K562 (cell line): ENCODE measurements around the gene IL4I1. TPM values are rescaled to one million over a fixed set of nuclear protein-coding genes. Genes with fewer than 3 reads are reported as not detected.

Source experiments
- ARNT ChIP-seq, 2 experiments: fragments of 450-650 bp; IDR thresholded peaks; 2 replicates each; pipeline ENCODE4 v1.6.1; 2016; ENCODE audit warnings: mild to moderate bottlenecking in 1 of 2
- BDP1 ChIP-seq: IDR thresholded peaks from 3 replicates; pipeline ENCODE4 v1.6.1; 2011; ENCODE audit not compliant: insufficient read length, insufficient read depth
- CCNT2 ChIP-seq: IDR thresholded peaks from 2 replicates; pipeline ENCODE4 v1.6.1; 2011; ENCODE audit warnings: borderline replicate concordance, low read depth, mild to moderate bottlenecking, moderate library complexity, mixed read lengths, low read length; ENCODE audit not compliant: insufficient read length; ENCODE audit errors: extremely low read depth
- CREB3 ChIP-seq: fragments of 450-650 bp; conservative IDR thresholded peaks from 2 replicates; pipeline ENCODE4 v1.6.1; 2016; ENCODE audit warnings: missing genetic modification characterization, low read depth, mild to moderate bottlenecking, missing compliant biosample characterization, moderate library complexity
- EGR1 ChIP-seq: fragments of 450-650 bp; conservative IDR thresholded peaks from 2 replicates; pipeline ENCODE4 v1.6.1; 2017; ENCODE audit warnings: mild to moderate bottlenecking
- ELF2 ChIP-seq: fragments of 250-450 bp; sonication (Bioruptor Pico); IDR thresholded peaks from 2 replicates; pipeline ENCODE4 v1.5.0; 2021; ENCODE audit warnings: mild to moderate bottlenecking
- HDAC6 ChIP-seq: IDR thresholded peaks from 2 replicates; pipeline ENCODE4 v1.6.1; 2012; ENCODE audit warnings: low read depth, mild to moderate bottlenecking, control low read depth, inconsistent platforms, low read length, moderate library complexity
- KLF13 ChIP-seq: fragments of 450-650 bp; IDR thresholded peaks from 2 replicates; pipeline ENCODE4 v1.6.1; 2016; ENCODE audit warnings: missing genetic modification characterization, low read depth, mild to moderate bottlenecking, missing compliant biosample characterization, moderate library complexity, borderline replicate concordance
- MYNN ChIP-seq, 2 experiments: sonication (generic); formaldehyde crosslinking in 1 of 2; IDR thresholded peaks; 2 replicates each; pipeline versions ENCODE4 v1.5.0 to v1.6.1; 2016 to 2020; ENCODE audit warnings: antibody characterized with exemption in 1 of 2, missing genetic modification reagents in 1 of 2
- NBN ChIP-seq: fragments of 450-650 bp; IDR thresholded peaks from 2 replicates; pipeline ENCODE4 v1.6.1; 2016; ENCODE audit warnings: low read depth, mild to moderate bottlenecking
- NFE2 ChIP-seq: IDR thresholded peaks from 2 replicates; pipeline ENCODE4 v1.6.1; 2014; ENCODE audit warnings: antibody characterized with exemption, low read depth
- PRMT5 ChIP-seq: sonication (generic); formaldehyde crosslinking; IDR thresholded peaks from 2 replicates; pipeline ENCODE4 v1.5.0; 2020; ENCODE audit warnings: missing genetic modification reagents
- RBFOX2 ChIP-seq: fragments of 200-400 bp; formaldehyde crosslinking; IDR thresholded peaks from 2 replicates; pipeline ENCODE4 v1.6.1; 2017; ENCODE audit warnings: low read depth, mild to moderate bottlenecking, low read length, moderate library complexity
- SMARCE1 ChIP-seq: fragments of 450-650 bp; IDR thresholded peaks from 2 replicates; pipeline ENCODE4 v1.7.1; 2016; ENCODE audit warnings: mild to moderate bottlenecking
- SP2 ChIP-seq: IDR thresholded peaks from 2 replicates; pipeline ENCODE4 v1.6.1; 2011; ENCODE audit warnings: mild to moderate bottlenecking, low read depth, low read length, moderate library complexity; ENCODE audit not compliant: poor library complexity, severe bottlenecking; ENCODE audit errors: extremely low read depth
- SPI1 ChIP-seq: IDR thresholded peaks from 2 replicates; pipeline ENCODE4 v1.6.1; 2011; ENCODE audit warnings: low read depth, low read length, control low read depth, borderline replicate concordance
- SRSF7 ChIP-seq: fragments of 200-400 bp; formaldehyde crosslinking; optimal IDR thresholded peaks from 2 replicates; pipeline ENCODE3; 2017; ENCODE audit warnings: mild to moderate bottlenecking, low read depth, low read length
- TAF1 ChIP-seq: IDR thresholded peaks from 2 replicates; pipeline ENCODE4 v1.6.1; 2011; ENCODE audit warnings: mild to moderate bottlenecking, low read length, moderate library complexity; ENCODE audit not compliant: insufficient read depth, control insufficient read depth, severe bottlenecking; ENCODE audit errors: extremely low read depth
- WHSC1 ChIP-seq: IDR thresholded peaks from one replicate; pipeline ENCODE4 v1.6.1; 2012; ENCODE audit warnings: low read length, control low read depth, inconsistent platforms
- ZBTB7A ChIP-seq: IDR thresholded peaks from 2 replicates; pipeline ENCODE4 v1.6.1; 2011; ENCODE audit warnings: low read depth, mild to moderate bottlenecking, low read length, moderate library complexity, borderline replicate concordance; ENCODE audit not compliant: control insufficient read depth
- ZFPM2 ChIP-seq: fragments of 250-450 bp; sonication (Bioruptor Pico); IDR thresholded peaks from 2 replicates; pipeline ENCODE4 v1.5.1; 2022; ENCODE audit warnings: mild to moderate bottlenecking
- ZNF140 ChIP-seq: fragments of 250-450 bp; sonication (Bioruptor Pico); IDR thresholded peaks from 2 replicates; pipeline ENCODE4 v1.8.0; 2021; ENCODE audit warnings: moderate library complexity, mild to moderate bottlenecking, inconsistent platforms
- ZNF174 ChIP-seq: fragments of 250-450 bp; sonication (Bioruptor Pico); IDR thresholded peaks from 2 replicates; pipeline ENCODE4 v1.4.0; 2020; ENCODE audit warnings: mild to moderate bottlenecking
- ZNF507 ChIP-seq: conservative IDR thresholded peaks from 2 replicates; pipeline ENCODE4 v1.6.1; 2017; ENCODE audit warnings: missing genetic modification characterization, missing compliant biosample characterization
- ZNF592 ChIP-seq: fragments of 450-650 bp; IDR thresholded peaks from 2 replicates; pipeline ENCODE4 v1.6.1; 2017; ENCODE audit warnings: antibody characterized with exemption, mild to moderate bottlenecking
- ZNF766 ChIP-seq: fragments of 200-800 bp; sonication (Bioruptor generic); conservative IDR thresholded peaks from 2 replicates; pipeline ENCODE4 v1.6.1; 2016; ENCODE audit warnings: missing genetic modification characterization, missing compliant biosample characterization
- polyA plus RNA-seq, 8 experiments: library from polyadenylated mRNA; depleted of rRNA in 4 of 8; stranded (reverse) in 5 of 8; unstranded in 3 of 8; fragments of >200 nt; fragmentation: Nextera tagmentation in 2 of 8; fragmentation: Illumina TruSeq in 1 of 8; extraction: Ambion mirVana in 2 of 8; extraction: Trizol in 1 of 8; gene quantifications; 2 replicates each; pipeline versions ENCODE4 v1.2.1 to v1.2.3, GENCODE V29; 2011 to 2014; ENCODE audit warnings: inconsistent platforms in 1 of 8, missing spikeins in 1 of 8
- total RNA-seq, 7 experiments: library from RNA; depleted of rRNA in 6 of 7; stranded (reverse); fragments of >200 nt in 6 of 7; fragmentation: Illumina TruSeq in 2 of 7; extraction: Trizol in 2 of 7; gene quantifications; 2 replicates each; pipeline versions ENCODE4 v1.2.1 to v1.2.3, GENCODE V29; 2011 to 2021; ENCODE audit warnings: low replicate concordance in 1 of 7

IL4I1 gene
- total and polyA plus RNA-seq, 9 of the 15 experiments (the other 6 are each of a cell fraction or from before 2014, with no cell fraction given) = 0.06 to 0.95 (median 0.43) TPM; not detected in 2

- TF ChIP-seq TAF1 (no peak), ELF2 (CRISPR knock-in tag) (no peak), BDP1 (no peak), SPI1 (no peak), ARNT (IDR thresholded peaks at IDR 0.05) (0 out of 4 replicates have a peak, but pooled peaks of 1 of the 2 experiments have one; percentile 25), WHSC1 (no peak), RBFOX2 (no peak), ZNF507 (no peak), KLF13 (tag) (no peak), MYNN (IDR thresholded peaks at IDR 0.05) (0 out of 2 replicates have a peak, but pooled peaks have one; percentile 25), MYNN (CRISPR knock-in tag; IDR thresholded peaks at IDR 0.05) (no peak), EGR1 (no peak), ZNF174 (CRISPR knock-in tag) (no peak), ZBTB7A (0 out of 2 replicates have a peak, but pooled peaks have one; percentile 55), CREB3 (tag) (no peak), SP2 (no peak), ZNF140 (CRISPR knock-in tag) (no peak), ZNF592 (no peak), CCNT2 (no peak), ZNF766 (CRISPR knock-in tag) (0 out of 2 replicates have a peak, but pooled peaks have one; percentile 4), SRSF7 (no peak), ZFPM2 (CRISPR knock-in tag) (no peak), HDAC6 (no peak), PRMT5 (CRISPR knock-in tag) (no peak), NBN (no peak), NFE2 (no peak), SMARCE1 (no peak)
Measured at GRCh38 chr19:49870309-49870901, 26.3 kb downstream of the IL4I1 start (continued).
